Measurements from ENCODE around the gene GPR31.

The GPR31 gene

GRCh38 chr6:167148021-167148420 is 9.8 kb downstream of the GPR31 start:
- no peak for TF ChIP-seq EZH2phosphoT487 (IDR thresholded peaks at IDR 0.05; ENCODE audit: low read length)
- no peak for TF ChIP-seq EZH2 (optimal IDR thresholded peaks at IDR 0.05; ENCODE audit: low read depth, low read length)
- TF ChIP-seq CTCF (IDR thresholded peaks at IDR 0.05; ENCODE audit: low read length) = no peak
- Histone ChIP-seq H3K27ac (ENCODE audit: low read length) (no peak overlapping the region), H3K4me2 (ENCODE audit: low read depth, low read length) (no peak overlapping the region), H4K20me1 (ENCODE audit: insufficient read depth, low read length) (no peaks in the 10 kb centered on the region), H3K36me3 (replicated peaks; ENCODE audit: insufficient read depth, low read length) (no peaks in the 10 kb centered on the region), H3K9ac (ENCODE audit: low read length) (no peak overlapping the region), H3F3A (ENCODE audit: insufficient read depth, low read length) (no peaks in the 10 kb centered on the region), H3K4me1 (ENCODE audit: low read length) (no peaks in the 10 kb centered on the region), H3K9me2 (replicated peaks; ENCODE audit: insufficient read depth, low read length) (no peaks in the 10 kb centered on the region), H3K9me3 (replicated peaks; ENCODE audit: insufficient read depth, low read length) (no peaks in the 10 kb centered on the region), H3K79me2 (ENCODE audit: low read length) (no peaks in the 10 kb centered on the region), H3K4me3 (ENCODE audit: low read length) (no peak overlapping the region), H3K27me3 (replicated peaks; ENCODE audit: insufficient read depth, low read length) (no peaks in the 10 kb centered on the region), H2AFZ (ENCODE audit: low read length) (no peak overlapping the region)
- no peak for DNase-seq

- H3K27me3 ChIP-seq (replicated peaks; ENCODE audit: insufficient read depth, low read length) = no peaks in the 10 kb centered on the region
- no peak overlapping the region for H3K27ac ChIP-seq (ENCODE audit: low read length)
- H3K9me3 ChIP-seq (replicated peaks; ENCODE audit: insufficient read depth, low read length) = no peaks in the 10 kb centered on the region
- no peaks in the 10 kb centered on the region for H3K36me3 ChIP-seq (replicated peaks; ENCODE audit: insufficient read depth, low read length)
- no peaks in the 10 kb centered on the region for H4K20me1 ChIP-seq (ENCODE audit: insufficient read depth, low read length)
- H3K9me2 ChIP-seq (replicated peaks; ENCODE audit: insufficient read depth, low read length) = no peaks in the 10 kb centered on the region
- no peak overlapping the region for H3K4me2 ChIP-seq (ENCODE audit: low read depth, low read length)
- H3K9ac ChIP-seq (ENCODE audit: low read length) = no peak overlapping the region
- no peak overlapping the region for H2AFZ ChIP-seq (ENCODE audit: low read length)
- H3K4me1 ChIP-seq (ENCODE audit: low read length) = no peaks in the 10 kb centered on the region
- H3K4me3 ChIP-seq (ENCODE audit: low read length) = no peak overlapping the region
- DNase-seq = no peak
- no peaks in the 10 kb centered on the region for H3K79me2 ChIP-seq (ENCODE audit: low read length)
- TF ChIP-seq EZH2 (optimal IDR thresholded peaks at IDR 0.05; ENCODE audit: low read depth, low read length) (no peak), CTCF (IDR thresholded peaks at IDR 0.05; ENCODE audit: low read length) (no peak)
- no peaks in the 10 kb centered on the region for H3F3A ChIP-seq (ENCODE audit: insufficient read depth, low read length)
Observed at GRCh38 chr6:167146977-167147376, 10.8 kb downstream of the GPR31 start.

- Histone ChIP-seq H3K9ac (ENCODE audit: low read length) (no peak overlapping the region), H4K20me1 (ENCODE audit: insufficient read depth, low read length) (no peaks in the 10 kb centered on the region), H3K4me3 (ENCODE audit: low read length) (no peak overlapping the region), H3K4me2 (ENCODE audit: low read depth, low read length) (no peak overlapping the region), H3K36me3 (replicated peaks; ENCODE audit: insufficient read depth, low read length) (no peaks in the 10 kb centered on the region), H2AFZ (ENCODE audit: low read length) (no peak overlapping the region), H3K9me2 (replicated peaks; ENCODE audit: insufficient read depth, low read length) (no peaks in the 10 kb centered on the region), H3K9me3 (replicated peaks; ENCODE audit: insufficient read depth, low read length) (no peaks in the 10 kb centered on the region), H3F3A (ENCODE audit: insufficient read depth, low read length) (no peaks in the 10 kb centered on the region), H3K79me2 (ENCODE audit: low read length) (no peaks in the 10 kb centered on the region), H3K27ac (ENCODE audit: low read length) (no peak overlapping the region), H3K27me3 (replicated peaks; ENCODE audit: insufficient read depth, low read length) (no peaks in the 10 kb centered on the region), H3K4me1 (ENCODE audit: low read length) (no peaks in the 10 kb centered on the region)
- DNase-seq = no peak
- TF ChIP-seq EZH2 (optimal IDR thresholded peaks at IDR 0.05; ENCODE audit: low read depth, low read length) (no peak), CTCF (IDR thresholded peaks at IDR 0.05; ENCODE audit: low read length) (no peak), EZH2phosphoT487 (IDR thresholded peaks at IDR 0.05; ENCODE audit: low read length) (no peak)
Observed at GRCh38 chr6:167146135-167146534, 11.6 kb downstream of the GPR31 start.

Data from MM.1S (cell line).